ENCODE data around the gene PRKCE. TPM values are rescaled to one million over a fixed set of nuclear protein-coding genes. Genes with fewer than 3 reads are reported as not detected.

The PRKCE gene
- total RNA-seq, 1 experiment from 2014 or later: 14.0 TPM

DNA sequence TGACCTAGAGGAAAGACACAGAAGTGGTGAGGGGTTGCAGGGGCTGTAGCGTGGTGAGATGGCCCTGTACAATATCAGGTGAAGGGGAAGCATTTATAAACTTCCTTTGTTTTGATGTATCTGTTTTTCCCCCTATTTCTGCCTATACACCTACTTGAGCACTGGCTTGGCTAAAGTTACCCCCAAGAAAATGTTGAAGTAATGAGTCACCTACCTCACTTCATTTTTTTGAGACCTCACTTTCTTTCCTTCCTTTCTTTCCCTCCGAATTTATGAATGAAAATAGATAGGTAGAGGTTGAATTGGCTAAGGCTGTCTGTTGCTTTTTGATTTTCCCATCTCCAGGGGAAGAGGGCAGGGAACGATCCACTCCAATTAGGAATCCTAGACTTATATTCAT, 414.6 kb downstream of the PRKCE start:
- no peak overlapping the region for H3K27ac ChIP-seq (ENCODE audit: low read length)
- no peak overlapping the region for H3K4me3 ChIP-seq (ENCODE audit: low read depth in 2 of 2, low read length in 2 of 2)
- H3K36me3 ChIP-seq (ENCODE audit: control insufficient read depth, insufficient read depth, low read length): no peaks in the 10 kb centered on the region
- in situ Hi-C loops (cut with HindIII; ENCODE audit: low pct_unique_long_range_greater_than_20kb, low sequenced_read_pairs): no loop called here
- ATAC-seq: no peak
- ChIA-PET CTCF (no interaction called here), POLR2A (no interaction called here)
- no peaks in the 10 kb centered on the region for H3K9me3 ChIP-seq (ENCODE audit: control insufficient read depth, insufficient read depth, low read depth, low read length)
- TF ChIP-seq, protein P1, sequence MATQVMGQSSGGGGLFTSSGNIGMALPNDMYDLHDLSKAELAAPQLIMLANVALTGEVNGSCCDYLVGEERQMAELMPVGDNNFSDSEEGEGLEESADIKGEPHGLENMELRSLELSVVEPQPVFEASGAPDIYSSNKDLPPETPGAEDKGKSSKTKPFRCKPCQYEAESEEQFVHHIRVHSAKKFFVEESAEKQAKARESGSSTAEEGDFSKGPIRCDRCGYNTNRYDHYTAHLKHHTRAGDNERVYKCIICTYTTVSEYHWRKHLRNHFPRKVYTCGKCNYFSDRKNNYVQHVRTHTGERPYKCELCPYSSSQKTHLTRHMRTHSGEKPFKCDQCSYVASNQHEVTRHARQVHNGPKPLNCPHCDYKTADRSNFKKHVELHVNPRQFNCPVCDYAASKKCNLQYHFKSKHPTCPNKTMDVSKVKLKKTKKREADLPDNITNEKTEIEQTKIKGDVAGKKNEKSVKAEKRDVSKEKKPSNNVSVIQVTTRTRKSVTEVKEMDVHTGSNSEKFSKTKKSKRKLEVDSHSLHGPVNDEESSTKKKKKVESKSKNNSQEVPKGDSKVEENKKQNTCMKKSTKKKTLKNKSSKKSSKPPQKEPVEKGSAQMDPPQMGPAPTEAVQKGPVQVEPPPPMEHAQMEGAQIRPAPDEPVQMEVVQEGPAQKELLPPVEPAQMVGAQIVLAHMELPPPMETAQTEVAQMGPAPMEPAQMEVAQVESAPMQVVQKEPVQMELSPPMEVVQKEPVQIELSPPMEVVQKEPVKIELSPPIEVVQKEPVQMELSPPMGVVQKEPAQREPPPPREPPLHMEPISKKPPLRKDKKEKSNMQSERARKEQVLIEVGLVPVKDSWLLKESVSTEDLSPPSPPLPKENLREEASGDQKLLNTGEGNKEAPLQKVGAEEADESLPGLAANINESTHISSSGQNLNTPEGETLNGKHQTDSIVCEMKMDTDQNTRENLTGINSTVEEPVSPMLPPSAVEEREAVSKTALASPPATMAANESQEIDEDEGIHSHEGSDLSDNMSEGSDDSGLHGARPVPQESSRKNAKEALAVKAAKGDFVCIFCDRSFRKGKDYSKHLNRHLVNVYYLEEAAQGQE (IDR thresholded peaks at IDR 0.05; ENCODE audit: insufficient read depth in 1 of 2, low read depth in 2 of 2, low read length in 1 of 2): no peak
- TF ChIP-seq SIN3A (IDR thresholded peaks at IDR 0.05; ENCODE audit: borderline replicate concordance, insufficient read depth, low read depth, low read length) (no peak), POLR2AphosphoS5 (IDR thresholded peaks at IDR 0.05; ENCODE audit: low read depth, low read length) (no peak), TCF7L2 (IDR thresholded peaks at IDR 0.05; ENCODE audit: low read depth, low read length) (no peak)
- TF ChIP-seq, protein P2, sequence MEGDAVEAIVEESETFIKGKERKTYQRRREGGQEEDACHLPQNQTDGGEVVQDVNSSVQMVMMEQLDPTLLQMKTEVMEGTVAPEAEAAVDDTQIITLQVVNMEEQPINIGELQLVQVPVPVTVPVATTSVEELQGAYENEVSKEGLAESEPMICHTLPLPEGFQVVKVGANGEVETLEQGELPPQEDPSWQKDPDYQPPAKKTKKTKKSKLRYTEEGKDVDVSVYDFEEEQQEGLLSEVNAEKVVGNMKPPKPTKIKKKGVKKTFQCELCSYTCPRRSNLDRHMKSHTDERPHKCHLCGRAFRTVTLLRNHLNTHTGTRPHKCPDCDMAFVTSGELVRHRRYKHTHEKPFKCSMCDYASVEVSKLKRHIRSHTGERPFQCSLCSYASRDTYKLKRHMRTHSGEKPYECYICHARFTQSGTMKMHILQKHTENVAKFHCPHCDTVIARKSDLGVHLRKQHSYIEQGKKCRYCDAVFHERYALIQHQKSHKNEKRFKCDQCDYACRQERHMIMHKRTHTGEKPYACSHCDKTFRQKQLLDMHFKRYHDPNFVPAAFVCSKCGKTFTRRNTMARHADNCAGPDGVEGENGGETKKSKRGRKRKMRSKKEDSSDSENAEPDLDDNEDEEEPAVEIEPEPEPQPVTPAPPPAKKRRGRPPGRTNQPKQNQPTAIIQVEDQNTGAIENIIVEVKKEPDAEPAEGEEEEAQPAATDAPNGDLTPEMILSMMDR (IDR thresholded peaks at IDR 0.05): no peak
- peaks cover 2% of the 10 kb centered on the region; the same call in 1 of the 2 replicates for H3K4me1 ChIP-seq (ENCODE audit: control insufficient read depth, insufficient read depth, low read length)
- BruUV-seq (replicated peaks): no TSS peak
- intact Hi-C loops (cut with micrococcal nuclease; ENCODE audit: unreplicated experiment): no loop called here
- H3K27me3 ChIP-seq (ENCODE audit: control insufficient read depth, insufficient read depth, low read length): no peaks in the 10 kb centered on the region
- no peak for DNase-seq (ENCODE audit: low read depth, low spot score)

DNA sequence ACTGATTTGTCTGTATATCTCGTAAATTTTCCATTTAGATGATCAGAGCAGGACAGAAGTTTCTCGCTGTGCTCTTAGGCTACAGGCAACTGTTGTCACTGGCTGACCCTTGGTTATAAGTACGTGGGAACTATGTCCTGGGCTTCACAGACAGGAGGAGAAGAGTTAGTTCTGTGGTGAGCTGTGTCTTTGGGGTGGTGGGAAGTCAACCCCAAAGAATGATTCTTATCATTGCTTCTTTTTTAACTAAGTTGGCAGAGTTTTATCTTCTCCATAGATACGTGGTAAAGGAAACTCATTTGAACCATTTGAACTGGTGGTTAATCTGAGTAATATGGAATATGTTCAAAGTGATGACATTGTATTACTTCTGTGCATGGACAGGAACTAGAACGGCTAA, 415.1 kb downstream of the PRKCE start:
- intact Hi-C loops (cut with micrococcal nuclease; ENCODE audit: unreplicated experiment): no loop called here
- in situ Hi-C loops (cut with HindIII; ENCODE audit: low pct_unique_long_range_greater_than_20kb, low sequenced_read_pairs): no loop called here
- BruUV-seq (replicated peaks): no TSS peak
- CTCF ChIA-PET: no interaction called here
- Histone ChIP-seq H3K9me3 (ENCODE audit: control insufficient read depth, insufficient read depth, low read depth, low read length) (no peaks in the 10 kb centered on the region), H3K36me3 (ENCODE audit: control insufficient read depth, insufficient read depth, low read length) (no peaks in the 10 kb centered on the region), H3K27ac (ENCODE audit: low read length) (no peak overlapping the region), H3K27me3 (ENCODE audit: control insufficient read depth, insufficient read depth, low read length) (no peaks in the 10 kb centered on the region), H3K4me3 (ENCODE audit: low read depth in 2 of 2, low read length in 2 of 2) (no peak overlapping the region), H3K4me1 (ENCODE audit: control insufficient read depth, insufficient read depth, low read length) (peaks cover 2% of the 10 kb centered on the region; the same call in 1 of the 2 replicates)
- POLR2A ChIA-PET: no interaction called here
- DNase-seq (ENCODE audit: low read depth, low spot score) (no peak), ATAC-seq (no peak)
- TF ChIP-seq TCF7L2 (IDR thresholded peaks at IDR 0.05; ENCODE audit: low read depth, low read length): no peak
- no peak for TF ChIP-seq SIN3A (IDR thresholded peaks at IDR 0.05; ENCODE audit: borderline replicate concordance, insufficient read depth, low read depth, low read length)
- TF ChIP-seq POLR2AphosphoS5 (IDR thresholded peaks at IDR 0.05; ENCODE audit: low read depth, low read length): no peak
- TF ChIP-seq, protein P2 (IDR thresholded peaks at IDR 0.05): no peak
- TF ChIP-seq, protein P1 (IDR thresholded peaks at IDR 0.05; ENCODE audit: insufficient read depth in 1 of 2, low read depth in 2 of 2, low read length in 1 of 2): no peak
